HG03460 (cell line): ENCODE data around the gene CYSTM1.

Source experiments
- ATAC-seq: cut with Tn5 transposase; IDR thresholded peaks from one replicate; pipeline ENCODE4 v1.9.1; 2021; ENCODE audit not compliant: unreplicated experiment

The CYSTM1 gene

GRCh38 chr5:140205216-140205615 is 30.2 kb downstream of the CYSTM1 start:
- no peak for ATAC-seq

GRCh38 chr5:140205952-140206351 is 31.0 kb downstream of the CYSTM1 start:
- no peak for ATAC-seq

DNA sequence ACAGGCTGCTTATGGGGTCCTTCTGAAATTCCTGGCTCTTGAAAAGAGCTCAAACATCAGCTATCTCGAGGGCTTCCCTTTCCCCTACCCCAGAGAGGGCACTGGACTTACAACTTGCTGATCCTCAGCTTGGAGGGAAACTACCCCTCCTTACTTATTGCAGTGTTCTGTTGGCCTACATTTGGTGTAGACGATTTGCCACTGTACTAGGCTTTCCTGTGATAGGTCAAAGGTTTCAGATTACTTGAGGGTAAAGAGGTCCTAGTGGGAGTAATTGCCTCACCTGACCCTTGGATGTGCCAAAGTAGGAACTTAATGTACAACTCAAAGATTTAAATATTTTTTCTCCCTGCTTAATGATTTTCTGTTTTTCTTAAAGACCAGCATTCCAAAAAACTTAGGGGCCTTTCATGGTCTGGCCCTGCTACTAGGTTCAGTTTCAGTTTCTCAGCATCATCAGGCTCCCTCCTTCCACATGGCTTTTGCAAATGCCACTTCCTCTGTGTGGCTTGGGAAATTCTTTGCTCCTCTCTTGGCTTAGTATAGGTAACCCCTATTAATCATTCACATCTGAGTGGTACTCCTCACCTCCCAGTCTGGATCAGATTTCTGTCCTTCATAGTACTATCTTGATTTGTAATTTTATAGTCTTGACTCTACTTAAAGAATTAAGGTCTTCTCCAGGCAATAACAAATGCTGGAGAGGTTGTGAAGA is 32.4 kb downstream of the CYSTM1 start:
- peak; percentile 76 for ATAC-seq

DNA sequence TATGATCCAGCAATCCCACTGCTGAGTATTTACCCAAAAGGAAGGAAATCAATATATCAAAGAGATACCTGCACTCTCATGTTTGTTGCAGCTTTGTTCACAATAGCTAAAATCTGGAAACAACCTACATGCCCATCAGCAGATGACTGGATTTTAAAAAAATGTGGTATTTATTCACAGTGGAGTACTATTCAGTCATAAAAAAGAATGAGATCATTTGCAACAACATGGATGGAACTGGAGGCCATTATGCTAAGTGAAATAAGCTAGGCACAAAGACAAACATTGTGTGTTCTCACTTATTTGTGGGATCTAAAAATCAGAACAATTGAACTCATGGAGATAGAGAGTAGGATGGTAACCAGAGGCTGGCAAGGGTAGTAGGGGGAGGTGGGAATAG is 33.1 kb downstream of the CYSTM1 start:
- no peak for ATAC-seq

- no peak for ATAC-seq
Observed at GRCh38 chr5:140213370-140213983, 38.5 kb downstream of the CYSTM1 start.

GRCh38 chr5:140214831-140215230 is 39.8 kb downstream of the CYSTM1 start:
- ATAC-seq, result peak; percentile 57

- ATAC-seq, result no peak
Observed at GRCh38 chr5:140215276-140215675, 40.3 kb downstream of the CYSTM1 start.

GRCh38 chr5:140216478-140217074 is 41.6 kb downstream of the CYSTM1 start:
- no peak for ATAC-seq

DNA sequence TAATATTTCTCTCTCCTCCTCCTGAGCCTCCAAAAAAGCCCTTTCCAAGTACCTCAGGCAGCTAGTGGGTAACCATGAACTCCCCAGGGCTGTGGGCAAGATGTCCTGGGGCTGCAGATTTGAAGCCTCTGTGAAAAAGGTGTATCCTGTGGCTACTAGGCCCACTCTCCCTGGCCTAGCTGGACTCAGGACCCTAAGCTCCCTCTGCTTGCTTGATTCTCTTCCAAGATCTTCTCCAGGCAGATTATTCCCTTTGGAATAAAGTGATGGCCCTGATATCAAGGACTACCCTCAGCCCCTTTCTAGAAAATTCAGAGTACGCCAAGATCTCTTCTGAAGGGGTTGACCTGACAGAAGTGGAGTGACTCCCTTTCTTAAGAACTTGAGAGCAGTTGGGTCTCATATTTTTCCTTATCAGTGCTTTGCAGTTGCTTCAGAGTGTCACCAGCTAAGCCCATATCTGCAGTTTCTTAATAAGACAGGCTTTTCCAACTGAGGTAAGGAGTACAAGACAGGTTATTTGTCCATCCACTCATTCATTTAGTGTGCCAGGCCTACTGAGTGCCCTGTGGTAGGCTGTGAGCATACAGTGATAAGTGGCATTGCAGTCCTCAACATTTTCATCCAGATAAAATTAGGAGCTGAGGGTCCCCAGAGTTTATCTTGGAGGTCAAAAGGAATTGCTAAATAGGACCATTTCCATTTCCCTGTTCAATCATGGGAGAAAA is 42.5 kb downstream of the CYSTM1 start:
- ATAC-seq, result no peak

DNA sequence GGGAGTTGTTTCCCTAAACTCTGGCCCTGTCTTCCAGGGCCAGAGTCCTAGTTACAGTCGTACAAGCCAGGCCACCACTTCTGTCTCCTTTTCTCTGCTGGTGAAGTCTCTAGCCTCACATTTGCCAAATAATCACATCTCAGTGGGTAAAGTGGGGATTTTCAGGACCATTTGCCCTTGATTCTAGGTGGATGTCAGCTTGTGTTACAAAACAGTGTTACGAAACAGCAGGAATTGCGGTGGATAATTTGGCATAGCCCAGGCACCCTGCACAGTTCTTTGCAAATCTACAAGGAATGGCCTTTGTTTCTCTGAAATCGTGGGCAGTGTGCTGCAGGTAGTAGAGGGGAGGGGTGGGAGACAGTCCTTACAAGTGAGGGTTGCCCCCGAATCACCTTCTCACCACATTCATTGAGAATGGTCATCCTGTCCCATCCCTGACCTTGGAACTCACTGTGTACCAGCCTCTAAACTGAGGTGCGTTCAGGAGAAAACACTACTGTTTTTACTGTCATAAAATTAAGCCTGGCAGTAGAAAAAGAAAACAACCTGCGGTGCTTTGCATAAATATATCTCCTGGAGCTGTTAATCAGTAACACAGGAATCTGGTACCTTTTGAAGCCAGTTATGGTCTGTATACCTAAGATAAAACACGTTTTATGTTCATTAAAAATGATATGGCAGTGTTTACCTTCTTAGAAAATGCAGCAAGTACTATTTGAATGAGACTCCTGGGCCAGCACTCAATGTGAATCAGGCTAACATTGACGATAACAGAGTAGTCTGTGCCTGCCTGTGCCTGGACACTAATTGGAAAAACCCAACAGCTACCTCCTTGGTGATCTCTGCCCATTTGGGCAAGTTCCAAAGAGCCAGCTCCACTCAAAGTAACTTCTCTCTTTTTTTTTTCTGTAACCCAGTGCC is 44.3 kb downstream of the CYSTM1 start:
- ATAC-seq, result no peak

- peak; percentile 71 for ATAC-seq
Observed at GRCh38 chr5:140220032-140220697, 45.2 kb downstream of the CYSTM1 start.

DNA sequence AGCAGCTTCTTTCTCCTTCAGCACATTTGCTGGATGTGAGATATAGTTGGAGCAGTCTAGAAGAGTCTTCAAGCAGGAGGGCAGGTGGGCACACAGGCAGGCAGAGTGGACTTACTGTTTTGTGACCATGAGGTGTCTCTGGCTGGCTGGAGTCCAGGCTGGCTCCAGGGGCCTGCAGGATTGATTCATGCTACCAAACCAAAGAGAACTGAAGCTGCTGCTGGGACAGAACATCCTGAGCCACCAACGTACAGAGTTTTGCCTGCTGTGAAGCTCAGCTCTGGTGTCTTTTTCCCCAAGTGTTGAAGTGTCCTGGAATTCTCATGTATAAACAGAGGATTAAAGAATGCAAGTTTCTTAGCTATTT is 45.7 kb downstream of the CYSTM1 start:
- no peak for ATAC-seq

DNA sequence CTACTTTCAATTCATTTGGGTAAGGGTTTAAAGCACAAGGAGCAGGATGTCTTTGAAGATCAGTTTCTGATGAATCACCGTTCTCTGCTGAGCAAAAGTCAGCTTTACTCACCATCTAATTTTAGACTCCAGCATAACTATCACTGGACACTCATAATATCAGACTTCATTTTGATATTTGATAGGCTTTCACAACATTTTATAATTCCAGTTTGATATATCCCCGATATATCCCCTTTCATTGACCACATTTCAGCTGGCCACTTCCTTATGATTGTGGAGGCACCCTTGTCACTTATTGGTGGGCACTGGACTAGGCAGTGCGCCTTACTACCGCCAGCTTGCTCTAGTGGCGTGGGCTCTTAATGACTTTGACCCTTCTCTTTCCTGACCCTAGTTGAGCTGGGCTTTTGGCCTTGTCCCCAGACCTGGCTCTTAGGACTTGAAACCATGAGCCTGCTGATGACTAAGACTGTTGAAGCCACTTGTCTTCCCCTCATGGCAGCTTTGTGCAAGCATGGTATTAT is 46.8 kb downstream of the CYSTM1 start:
- ATAC-seq, result no peak

- no peak for ATAC-seq
Observed at GRCh38 chr5:140222416-140222815, 47.4 kb downstream of the CYSTM1 start.

DNA sequence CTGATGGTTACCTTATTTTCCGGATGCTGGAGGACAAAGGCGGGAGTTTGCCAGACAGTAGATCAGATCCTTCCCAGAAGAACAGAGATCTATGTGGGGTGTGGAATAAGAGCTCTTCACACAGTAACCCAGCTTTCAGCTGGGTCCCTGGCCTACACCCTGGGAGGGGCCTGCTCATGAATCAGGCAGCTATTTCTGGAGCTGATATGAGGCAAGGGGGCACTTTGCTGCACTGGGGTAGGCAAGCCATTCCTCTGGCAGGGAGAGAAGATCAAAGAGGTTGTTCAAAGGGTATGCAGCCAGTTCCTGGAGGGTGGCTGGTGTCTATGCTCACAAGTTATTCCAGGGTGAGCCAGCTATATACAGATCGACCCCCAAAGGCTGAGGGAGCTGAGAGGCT is 48.6 kb downstream of the CYSTM1 start:
- no peak for ATAC-seq

DNA sequence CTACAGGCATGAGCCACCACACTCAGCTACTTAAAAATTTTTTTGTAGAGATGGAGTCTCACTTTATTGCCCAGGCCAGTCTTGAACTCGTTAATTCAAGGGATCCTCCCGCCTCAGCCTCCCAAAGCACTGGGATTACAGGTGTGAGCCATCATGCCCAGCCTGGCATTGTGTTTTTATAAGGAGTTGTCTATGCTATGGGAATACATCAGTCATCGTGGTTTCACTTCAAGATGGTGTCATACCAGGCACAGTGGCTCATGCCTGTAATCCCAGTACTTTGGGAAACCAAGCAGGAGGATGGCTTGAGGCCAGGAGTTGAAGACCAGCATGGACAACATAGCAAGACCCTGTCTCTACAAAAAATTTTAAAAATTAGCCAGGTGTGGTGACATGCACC is 49.7 kb downstream of the CYSTM1 start:
- no peak for ATAC-seq

GRCh38 chr5:140225396-140225795 is 50.4 kb downstream of the CYSTM1 start:
- ATAC-seq, result no peak

GRCh38 chr5:140227046-140227445 is 52.1 kb downstream of the CYSTM1 start:
- no peak for ATAC-seq

DNA sequence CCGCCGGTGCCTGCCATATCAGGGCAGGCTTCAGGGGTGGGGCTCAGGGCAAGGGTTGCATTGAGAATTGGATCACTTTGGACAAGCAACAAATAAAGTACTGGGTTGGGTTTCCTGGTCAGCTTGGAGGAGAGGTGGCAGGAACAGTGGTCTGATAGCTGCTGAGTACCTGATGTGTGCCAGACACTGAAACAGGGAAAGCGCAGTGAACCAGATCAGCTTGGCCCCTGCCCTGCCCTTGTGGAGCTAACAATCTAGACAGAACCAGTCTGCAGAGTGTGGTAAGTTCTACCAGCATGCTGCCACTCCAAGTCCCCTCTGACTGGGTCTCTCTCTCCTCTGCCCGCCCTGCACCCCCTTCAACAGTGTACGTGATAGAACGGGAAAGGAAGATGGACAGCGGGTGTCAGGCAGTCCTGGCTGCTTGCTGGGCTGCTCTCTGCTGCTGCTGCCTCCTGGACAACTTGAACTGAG is 53.4 kb downstream of the CYSTM1 start:
- no peak for ATAC-seq

- no peak for ATAC-seq
Observed at GRCh38 chr5:140230373-140230772, 55.4 kb downstream of the CYSTM1 start.
